K562 (cell line): Measurements from ENCODE around the gene TARBP1. TPM values are rescaled to one million over a fixed set of nuclear protein-coding genes. Genes with fewer than 3 reads are reported as not detected.

ENCODE experiments used
- DDX20 ChIP-seq: fragments of 450-650 bp; IDR thresholded peaks from 2 replicates; pipeline ENCODE4 v1.6.1; 2016; ENCODE audit warnings: missing genetic modification characterization, low read depth, mild to moderate bottlenecking, missing compliant biosample characterization, moderate library complexity
- KLF13 ChIP-seq: fragments of 450-650 bp; IDR thresholded peaks from 2 replicates; pipeline ENCODE4 v1.6.1; 2016; ENCODE audit warnings: missing genetic modification characterization, low read depth, mild to moderate bottlenecking, missing compliant biosample characterization, moderate library complexity, borderline replicate concordance
- YY1 ChIP-seq, 3 experiments: IDR thresholded peaks; 2 replicates each; pipeline ENCODE4 v1.6.1; 2011; ENCODE audit warnings: low read length in 2 of 3, mild to moderate bottlenecking in 2 of 3, moderate library complexity in 2 of 3, borderline replicate concordance in 1 of 3, control low read depth in 1 of 3, low read depth in 1 of 3; ENCODE audit not compliant: insufficient read depth in 3 of 3, insufficient replicate concordance in 2 of 3, control insufficient read depth in 1 of 3, insufficient read length in 1 of 3; ENCODE audit errors: extremely low read depth in 1 of 3
- ZKSCAN8 ChIP-seq: fragments of 200-800 bp; sonication (Bioruptor generic); IDR thresholded peaks from 2 replicates; pipeline ENCODE4 v1.6.1; 2016; ENCODE audit warnings: missing genetic modification characterization, missing compliant biosample characterization
- ZNF561 ChIP-seq: fragments of 450-650 bp; formaldehyde crosslinking; conservative IDR thresholded peaks from 2 replicates; pipeline ENCODE4 v1.4.0; 2020; ENCODE audit warnings: mild to moderate bottlenecking, moderate library complexity
- ZNF583 ChIP-seq: fragments of 250-450 bp; sonication (Bioruptor Pico); IDR thresholded peaks from 2 replicates; pipeline ENCODE4 v1.4.0; 2020
- polyA plus RNA-seq, 8 experiments: library from polyadenylated mRNA; depleted of rRNA in 4 of 8; stranded (reverse) in 5 of 8; unstranded in 3 of 8; fragments of >200 nt; fragmentation: Nextera tagmentation in 2 of 8; fragmentation: Illumina TruSeq in 1 of 8; extraction: Ambion mirVana in 2 of 8; extraction: Trizol in 1 of 8; gene quantifications; 2 replicates each; pipeline versions ENCODE4 v1.2.1 to v1.2.3, GENCODE V29; 2011 to 2014; ENCODE audit warnings: inconsistent platforms in 1 of 8, missing spikeins in 1 of 8
- total RNA-seq, 7 experiments: library from RNA; depleted of rRNA in 6 of 7; stranded (reverse); fragments of >200 nt in 6 of 7; fragmentation: Illumina TruSeq in 2 of 7; extraction: Trizol in 2 of 7; gene quantifications; 2 replicates each; pipeline versions ENCODE4 v1.2.1 to v1.2.3, GENCODE V29; 2011 to 2021; ENCODE audit warnings: low replicate concordance in 1 of 7
- TF ChIP-seq, protein P1 (sequence below): sonication (generic); formaldehyde crosslinking; IDR thresholded peaks from 2 replicates; pipeline ENCODE4 v1.8.0; 2022; ENCODE audit warnings: mild to moderate bottlenecking, missing genetic modification reagents, borderline replicate concordance
- TF ChIP-seq, protein P2 (sequence below): fragments of 450-650 bp; IDR thresholded peaks from 2 replicates; pipeline ENCODE4 v1.6.1; 2016; ENCODE audit warnings: mild to moderate bottlenecking, moderate library complexity
- TF ChIP-seq, protein P3 (sequence below): sonication (generic); formaldehyde crosslinking; IDR thresholded peaks from 2 replicates; pipeline ENCODE4 v1.8.1; 2023; ENCODE audit warnings: mild to moderate bottlenecking, missing genetic modification reagents

Gene TARBP1
- total and polyA plus RNA-seq, 9 of the 15 experiments (the other 6 are each of a cell fraction or from before 2014, with no cell fraction given): 8.8 to 48.0 (median 22.9) TPM

DNA sequence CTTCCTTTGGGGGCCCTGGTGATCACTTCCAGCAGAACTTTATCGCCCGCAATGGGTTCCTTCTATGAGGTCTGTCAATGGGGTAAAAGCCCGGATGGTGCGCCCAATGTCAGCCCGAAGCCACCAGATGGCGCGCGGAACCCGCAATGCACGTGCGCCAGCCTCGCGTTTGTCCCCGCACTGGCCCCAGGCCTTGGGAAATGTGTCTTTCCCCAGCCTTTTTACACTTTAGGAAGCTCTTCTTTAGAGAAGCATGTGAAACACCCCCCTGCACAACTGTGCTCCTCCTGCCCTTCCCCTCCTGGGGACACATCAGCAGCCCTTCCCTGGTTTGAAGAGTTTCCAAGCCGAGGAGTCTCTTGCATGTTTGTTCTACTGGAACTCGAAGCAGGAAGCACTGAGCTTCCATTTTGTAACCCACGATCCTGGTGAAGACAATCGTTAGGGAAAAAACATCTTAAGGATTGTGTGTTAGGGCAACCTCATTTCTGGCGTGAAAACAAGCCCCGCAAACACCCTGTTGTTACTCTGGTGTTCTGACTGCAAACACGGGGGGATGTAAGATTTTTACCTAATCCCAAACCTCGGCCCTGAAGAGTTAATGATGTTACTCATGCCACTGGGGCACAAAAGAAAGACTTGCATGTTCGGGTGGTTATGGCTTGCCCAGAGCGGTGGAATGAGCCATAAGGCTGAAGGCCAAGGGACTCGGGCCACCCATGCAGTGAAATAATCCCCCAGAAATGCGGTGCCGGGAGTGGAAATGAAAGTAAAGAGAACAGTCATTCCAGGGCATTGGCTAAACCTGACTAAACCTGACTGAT lies 20.4 kb upstream of the TARBP1 start (continued):
- TF ChIP-seq, protein P1, sequence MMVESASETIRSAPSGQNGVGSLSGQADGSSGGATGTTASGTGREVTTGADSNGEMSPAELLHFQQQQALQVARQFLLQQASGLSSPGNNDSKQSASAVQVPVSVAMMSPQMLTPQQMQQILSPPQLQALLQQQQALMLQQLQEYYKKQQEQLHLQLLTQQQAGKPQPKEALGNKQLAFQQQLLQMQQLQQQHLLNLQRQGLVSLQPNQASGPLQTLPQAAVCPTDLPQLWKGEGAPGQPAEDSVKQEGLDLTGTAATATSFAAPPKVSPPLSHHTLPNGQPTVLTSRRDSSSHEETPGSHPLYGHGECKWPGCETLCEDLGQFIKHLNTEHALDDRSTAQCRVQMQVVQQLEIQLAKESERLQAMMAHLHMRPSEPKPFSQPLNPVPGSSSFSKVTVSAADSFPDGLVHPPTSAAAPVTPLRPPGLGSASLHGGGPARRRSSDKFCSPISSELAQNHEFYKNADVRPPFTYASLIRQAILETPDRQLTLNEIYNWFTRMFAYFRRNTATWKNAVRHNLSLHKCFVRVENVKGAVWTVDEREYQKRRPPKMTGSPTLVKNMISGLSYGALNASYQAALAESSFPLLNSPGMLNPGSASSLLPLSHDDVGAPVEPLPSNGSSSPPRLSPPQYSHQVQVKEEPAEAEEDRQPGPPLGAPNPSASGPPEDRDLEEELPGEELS: peak; percentile 61; the same call in 1 of the 2 replicates
- TF ChIP-seq, protein P2, sequence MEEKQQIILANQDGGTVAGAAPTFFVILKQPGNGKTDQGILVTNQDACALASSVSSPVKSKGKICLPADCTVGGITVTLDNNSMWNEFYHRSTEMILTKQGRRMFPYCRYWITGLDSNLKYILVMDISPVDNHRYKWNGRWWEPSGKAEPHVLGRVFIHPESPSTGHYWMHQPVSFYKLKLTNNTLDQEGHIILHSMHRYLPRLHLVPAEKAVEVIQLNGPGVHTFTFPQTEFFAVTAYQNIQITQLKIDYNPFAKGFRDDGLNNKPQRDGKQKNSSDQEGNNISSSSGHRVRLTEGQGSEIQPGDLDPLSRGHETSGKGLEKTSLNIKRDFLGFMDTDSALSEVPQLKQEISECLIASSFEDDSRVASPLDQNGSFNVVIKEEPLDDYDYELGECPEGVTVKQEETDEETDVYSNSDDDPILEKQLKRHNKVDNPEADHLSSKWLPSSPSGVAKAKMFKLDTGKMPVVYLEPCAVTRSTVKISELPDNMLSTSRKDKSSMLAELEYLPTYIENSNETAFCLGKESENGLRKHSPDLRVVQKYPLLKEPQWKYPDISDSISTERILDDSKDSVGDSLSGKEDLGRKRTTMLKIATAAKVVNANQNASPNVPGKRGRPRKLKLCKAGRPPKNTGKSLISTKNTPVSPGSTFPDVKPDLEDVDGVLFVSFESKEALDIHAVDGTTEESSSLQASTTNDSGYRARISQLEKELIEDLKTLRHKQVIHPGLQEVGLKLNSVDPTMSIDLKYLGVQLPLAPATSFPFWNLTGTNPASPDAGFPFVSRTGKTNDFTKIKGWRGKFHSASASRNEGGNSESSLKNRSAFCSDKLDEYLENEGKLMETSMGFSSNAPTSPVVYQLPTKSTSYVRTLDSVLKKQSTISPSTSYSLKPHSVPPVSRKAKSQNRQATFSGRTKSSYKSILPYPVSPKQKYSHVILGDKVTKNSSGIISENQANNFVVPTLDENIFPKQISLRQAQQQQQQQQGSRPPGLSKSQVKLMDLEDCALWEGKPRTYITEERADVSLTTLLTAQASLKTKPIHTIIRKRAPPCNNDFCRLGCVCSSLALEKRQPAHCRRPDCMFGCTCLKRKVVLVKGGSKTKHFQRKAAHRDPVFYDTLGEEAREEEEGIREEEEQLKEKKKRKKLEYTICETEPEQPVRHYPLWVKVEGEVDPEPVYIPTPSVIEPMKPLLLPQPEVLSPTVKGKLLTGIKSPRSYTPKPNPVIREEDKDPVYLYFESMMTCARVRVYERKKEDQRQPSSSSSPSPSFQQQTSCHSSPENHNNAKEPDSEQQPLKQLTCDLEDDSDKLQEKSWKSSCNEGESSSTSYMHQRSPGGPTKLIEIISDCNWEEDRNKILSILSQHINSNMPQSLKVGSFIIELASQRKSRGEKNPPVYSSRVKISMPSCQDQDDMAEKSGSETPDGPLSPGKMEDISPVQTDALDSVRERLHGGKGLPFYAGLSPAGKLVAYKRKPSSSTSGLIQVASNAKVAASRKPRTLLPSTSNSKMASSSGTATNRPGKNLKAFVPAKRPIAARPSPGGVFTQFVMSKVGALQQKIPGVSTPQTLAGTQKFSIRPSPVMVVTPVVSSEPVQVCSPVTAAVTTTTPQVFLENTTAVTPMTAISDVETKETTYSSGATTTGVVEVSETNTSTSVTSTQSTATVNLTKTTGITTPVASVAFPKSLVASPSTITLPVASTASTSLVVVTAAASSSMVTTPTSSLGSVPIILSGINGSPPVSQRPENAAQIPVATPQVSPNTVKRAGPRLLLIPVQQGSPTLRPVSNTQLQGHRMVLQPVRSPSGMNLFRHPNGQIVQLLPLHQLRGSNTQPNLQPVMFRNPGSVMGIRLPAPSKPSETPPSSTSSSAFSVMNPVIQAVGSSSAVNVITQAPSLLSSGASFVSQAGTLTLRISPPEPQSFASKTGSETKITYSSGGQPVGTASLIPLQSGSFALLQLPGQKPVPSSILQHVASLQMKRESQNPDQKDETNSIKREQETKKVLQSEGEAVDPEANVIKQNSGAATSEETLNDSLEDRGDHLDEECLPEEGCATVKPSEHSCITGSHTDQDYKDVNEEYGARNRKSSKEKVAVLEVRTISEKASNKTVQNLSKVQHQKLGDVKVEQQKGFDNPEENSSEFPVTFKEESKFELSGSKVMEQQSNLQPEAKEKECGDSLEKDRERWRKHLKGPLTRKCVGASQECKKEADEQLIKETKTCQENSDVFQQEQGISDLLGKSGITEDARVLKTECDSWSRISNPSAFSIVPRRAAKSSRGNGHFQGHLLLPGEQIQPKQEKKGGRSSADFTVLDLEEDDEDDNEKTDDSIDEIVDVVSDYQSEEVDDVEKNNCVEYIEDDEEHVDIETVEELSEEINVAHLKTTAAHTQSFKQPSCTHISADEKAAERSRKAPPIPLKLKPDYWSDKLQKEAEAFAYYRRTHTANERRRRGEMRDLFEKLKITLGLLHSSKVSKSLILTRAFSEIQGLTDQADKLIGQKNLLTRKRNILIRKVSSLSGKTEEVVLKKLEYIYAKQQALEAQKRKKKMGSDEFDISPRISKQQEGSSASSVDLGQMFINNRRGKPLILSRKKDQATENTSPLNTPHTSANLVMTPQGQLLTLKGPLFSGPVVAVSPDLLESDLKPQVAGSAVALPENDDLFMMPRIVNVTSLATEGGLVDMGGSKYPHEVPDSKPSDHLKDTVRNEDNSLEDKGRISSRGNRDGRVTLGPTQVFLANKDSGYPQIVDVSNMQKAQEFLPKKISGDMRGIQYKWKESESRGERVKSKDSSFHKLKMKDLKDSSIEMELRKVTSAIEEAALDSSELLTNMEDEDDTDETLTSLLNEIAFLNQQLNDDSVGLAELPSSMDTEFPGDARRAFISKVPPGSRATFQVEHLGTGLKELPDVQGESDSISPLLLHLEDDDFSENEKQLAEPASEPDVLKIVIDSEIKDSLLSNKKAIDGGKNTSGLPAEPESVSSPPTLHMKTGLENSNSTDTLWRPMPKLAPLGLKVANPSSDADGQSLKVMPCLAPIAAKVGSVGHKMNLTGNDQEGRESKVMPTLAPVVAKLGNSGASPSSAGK: peak; percentile 95
- TF ChIP-seq ZNF561 (0 out of 2 replicates have a peak, but pooled peaks have one; percentile 1), ZKSCAN8 (CRISPR knock-in tag) (peak; percentile 72), DDX20 (peak; percentile 84), YY1 (IDR thresholded peaks at IDR 0.05; ENCODE audit: borderline replicate concordance in 1 of 3, control insufficient read depth in 1 of 3, extremely low read depth in 1 of 3, insufficient read depth in 3 of 3, insufficient read length in 1 of 3, insufficient replicate concordance in 2 of 3, low read depth in 1 of 3, low read length in 2 of 3) (peak in 2 of 3 experiments; percentile 26 to 65), KLF13 (peak; percentile 71), ZNF583 (CRISPR knock-in tag) (peak; percentile 89)
- TF ChIP-seq, protein P3, sequence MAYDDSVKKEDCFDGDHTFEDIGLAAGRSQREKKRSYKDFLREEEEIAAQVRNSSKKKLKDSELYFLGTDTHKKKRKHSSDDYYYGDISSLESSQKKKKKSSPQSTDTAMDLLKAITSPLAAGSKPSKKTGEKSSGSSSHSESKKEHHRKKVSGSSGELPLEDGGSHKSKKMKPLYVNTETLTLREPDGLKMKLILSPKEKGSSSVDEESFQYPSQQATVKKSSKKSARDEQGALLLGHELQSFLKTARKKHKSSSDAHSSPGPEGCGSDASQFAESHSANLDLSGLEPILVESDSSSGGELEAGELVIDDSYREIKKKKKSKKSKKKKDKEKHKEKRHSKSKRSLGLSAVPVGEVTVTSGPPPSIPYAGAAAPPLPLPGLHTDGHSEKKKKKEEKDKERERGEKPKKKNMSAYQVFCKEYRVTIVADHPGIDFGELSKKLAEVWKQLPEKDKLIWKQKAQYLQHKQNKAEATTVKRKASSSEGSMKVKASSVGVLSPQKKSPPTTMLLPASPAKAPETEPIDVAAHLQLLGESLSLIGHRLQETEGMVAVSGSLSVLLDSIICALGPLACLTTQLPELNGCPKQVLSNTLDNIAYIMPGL (CRISPR knock-in tag): peak; percentile 63; the same call in 1 of the 2 replicates
